Measurements from ENCODE around the gene SIRT5.
A peak's percentile ranks its signal among the peaks of the same experiment; 100 is the strongest.

The SIRT5 gene

GRCh38 chr6:13590574-13591153 is 16.3 kb downstream of the SIRT5 start:
- DNase-seq, result no peak

- no peak for DNase-seq
These were observed 17.0 kb downstream of the SIRT5 start for GRCh38 chr6:13591205-13591921.

DNA sequence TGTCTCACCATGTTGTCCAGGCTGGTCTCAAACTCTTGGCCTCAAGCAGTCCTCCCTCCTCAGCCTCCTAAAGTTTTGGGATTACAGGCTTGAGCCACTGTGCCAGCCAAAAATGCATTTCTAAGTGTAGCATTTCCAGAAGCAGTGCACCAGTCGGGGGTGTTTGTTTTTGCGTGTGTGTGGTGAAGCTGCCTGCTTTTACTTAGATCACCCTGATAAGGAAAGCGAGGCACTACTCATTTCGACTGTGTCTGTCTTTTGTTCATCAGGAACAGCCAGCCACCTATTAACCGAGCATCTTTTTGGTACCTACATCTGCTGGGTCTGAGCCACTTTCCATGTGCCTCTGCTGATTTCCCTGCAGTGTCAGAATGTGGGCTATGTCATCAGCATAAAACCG is 18.7 kb downstream of the SIRT5 start:
- no peak for DNase-seq

DNA sequence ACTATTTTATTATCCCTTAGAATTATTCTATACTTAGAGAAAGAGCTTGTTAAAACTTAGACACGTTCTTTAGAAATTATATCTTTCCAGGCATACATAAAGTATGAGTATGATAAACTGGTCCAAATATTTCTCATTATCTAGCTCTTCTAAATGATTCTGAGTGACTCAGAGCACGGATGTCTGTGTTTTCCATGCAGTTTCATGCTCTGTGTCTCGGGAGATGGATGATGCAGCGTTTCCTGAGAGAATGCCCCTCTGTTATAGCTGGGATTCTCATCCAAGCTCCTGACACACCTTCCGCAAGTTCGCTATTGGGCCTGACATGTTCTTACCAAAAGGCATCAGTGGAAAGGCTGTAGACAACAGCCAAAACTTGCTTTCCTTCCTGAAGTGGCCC is 19.3 kb downstream of the SIRT5 start:
- no peak for DNase-seq

GRCh38 chr6:13597073-13597472 is 22.7 kb downstream of the SIRT5 start:
- no peak for DNase-seq

DNA sequence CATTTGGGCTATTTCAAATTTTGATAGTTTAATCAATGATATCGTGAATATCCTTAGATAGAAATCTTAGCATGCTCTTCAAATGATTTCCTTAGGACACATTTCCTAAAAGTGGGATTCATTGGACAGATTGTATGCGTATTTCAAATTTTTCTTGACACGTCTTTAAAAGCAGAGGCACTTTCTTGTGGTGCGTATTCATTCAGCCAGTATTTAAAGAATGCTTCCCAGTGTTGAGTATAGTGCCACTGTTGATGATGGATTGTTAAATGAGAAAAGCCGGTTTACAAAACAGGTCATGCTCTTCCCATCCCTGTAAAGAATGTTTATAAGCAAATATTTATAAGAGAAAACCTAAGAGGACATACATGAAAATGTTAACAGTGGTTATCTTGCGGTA is 25.6 kb downstream of the SIRT5 start:
- DNase-seq, result no peak

DNA sequence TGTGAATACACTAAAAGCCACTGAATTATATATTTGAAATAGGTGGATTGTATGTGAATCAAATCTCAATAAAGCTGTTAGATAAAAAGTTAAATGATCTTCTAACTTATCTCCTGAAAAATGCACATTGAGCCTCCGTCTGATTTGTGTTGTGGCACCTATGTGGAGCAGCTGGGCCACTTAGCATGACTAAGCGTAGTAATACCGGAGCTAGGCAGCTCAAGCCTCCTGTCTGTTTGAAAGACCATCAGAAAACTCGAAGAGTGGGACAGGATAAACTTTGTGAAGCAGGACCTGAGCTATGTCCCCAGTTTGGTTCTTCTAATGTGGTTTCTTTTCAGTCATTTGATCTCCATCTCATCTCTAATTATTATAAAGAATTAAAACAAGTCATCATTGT is 29.7 kb downstream of the SIRT5 start:
- no peak for DNase-seq

GRCh38 chr6:13604546-13605416 is 30.4 kb downstream of the SIRT5 start:
- no peak for DNase-seq

DNA sequence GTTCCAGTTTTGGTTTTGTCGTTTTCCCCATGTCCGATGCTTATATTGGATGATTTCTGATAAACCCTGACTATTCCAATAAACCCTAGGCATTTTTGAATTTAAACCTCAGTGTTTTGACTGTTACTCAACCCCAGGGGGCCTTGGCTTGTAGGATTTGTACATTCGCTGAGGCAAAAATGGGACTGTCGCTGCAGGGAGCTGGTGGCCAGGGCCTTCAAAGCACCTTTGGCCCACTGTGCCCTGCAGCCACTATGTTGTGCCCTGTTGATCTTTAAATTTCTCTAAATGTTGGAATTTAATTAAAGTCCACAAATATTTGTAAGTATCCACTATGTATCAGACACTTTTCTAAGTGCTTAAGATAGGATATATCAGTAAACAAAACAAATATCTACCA is 31.2 kb downstream of the SIRT5 start:
- DNase-seq, result no peak

DNA sequence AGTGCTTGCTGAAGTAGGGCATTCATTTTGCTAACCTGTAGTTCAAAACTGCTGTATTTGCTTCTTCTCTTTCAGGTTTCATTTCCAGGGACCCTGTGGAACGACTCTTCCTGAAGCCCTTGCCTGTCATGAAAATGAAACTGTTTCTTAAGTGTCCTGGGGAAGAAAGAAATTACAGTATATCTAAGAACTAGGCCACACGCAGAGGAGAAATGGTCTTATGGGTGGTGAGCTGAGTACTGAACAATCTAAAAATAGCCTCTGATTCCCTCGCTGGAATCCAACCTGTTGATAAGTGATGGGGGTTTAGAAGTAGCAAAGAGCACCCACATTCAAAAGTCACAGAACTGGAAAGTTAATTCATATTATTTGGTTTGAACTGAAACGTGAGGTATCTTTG is 37.3 kb downstream of the SIRT5 start:
- DNase-seq, result no peak

DNA sequence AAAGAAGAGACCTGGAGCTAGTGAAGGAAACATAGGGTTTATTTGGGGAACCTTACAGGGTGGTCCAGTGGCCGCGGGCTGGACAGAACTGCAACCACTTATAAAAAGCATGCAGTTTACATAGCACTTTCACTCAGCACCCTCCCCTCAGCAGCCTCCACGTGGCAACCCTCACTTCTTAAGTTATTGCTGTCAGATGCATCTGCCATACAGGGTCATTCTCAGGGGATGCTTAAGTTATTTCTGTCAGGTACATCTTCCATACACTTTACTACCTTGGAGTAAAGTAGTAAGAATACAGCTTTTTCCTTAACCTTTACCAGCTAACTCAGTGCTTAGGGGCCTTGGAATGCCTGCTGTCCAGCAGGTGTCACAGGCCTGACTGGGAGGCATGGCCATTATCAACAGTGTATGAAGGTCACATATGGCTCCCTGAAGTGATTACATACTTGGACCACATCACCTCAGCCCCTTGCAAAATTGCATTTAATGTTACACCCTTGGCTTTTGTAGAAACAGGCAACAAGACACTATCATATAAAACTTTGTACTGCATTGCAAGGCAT is 38.7 kb downstream of the SIRT5 start:
- no peak for DNase-seq

DNA sequence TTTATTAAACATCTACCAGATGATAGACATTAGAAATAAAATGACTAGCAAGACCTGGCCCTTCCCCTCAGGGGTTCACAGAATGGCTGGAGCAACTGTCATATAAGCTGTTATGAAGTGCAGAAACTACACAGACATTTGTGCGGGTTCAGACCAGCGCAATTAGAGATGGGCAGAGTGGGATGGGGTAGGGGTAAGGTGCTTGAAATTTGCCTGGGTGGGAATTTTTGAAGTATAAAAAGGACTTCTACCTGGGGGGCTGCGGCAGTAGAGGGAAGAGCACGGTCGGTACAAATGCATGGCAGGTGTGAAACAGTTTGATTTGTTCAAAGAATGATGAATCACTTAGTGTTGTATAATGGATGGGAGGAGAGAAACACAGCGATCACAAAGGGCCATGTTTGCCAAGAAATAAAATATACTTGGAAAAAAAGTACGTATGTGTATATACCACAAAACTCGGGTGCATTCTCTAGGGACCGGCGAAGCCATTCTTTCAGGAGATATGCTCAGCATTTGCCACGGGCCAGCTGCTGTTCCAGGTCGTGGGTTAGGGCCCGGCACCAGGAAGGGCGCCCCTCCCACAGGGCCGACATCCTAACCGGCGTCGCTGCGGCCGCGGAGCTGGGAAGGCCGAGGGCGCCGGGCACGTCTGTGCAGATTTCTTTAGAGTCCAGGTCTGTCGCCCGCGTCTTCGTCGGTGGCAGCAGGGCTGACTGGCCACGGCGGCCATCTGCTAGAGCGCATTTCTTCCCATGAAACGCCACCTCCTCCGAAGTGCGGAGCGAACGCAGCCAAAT is 39.9 kb downstream of the SIRT5 start:
- DNase-seq, result no peak

DNA sequence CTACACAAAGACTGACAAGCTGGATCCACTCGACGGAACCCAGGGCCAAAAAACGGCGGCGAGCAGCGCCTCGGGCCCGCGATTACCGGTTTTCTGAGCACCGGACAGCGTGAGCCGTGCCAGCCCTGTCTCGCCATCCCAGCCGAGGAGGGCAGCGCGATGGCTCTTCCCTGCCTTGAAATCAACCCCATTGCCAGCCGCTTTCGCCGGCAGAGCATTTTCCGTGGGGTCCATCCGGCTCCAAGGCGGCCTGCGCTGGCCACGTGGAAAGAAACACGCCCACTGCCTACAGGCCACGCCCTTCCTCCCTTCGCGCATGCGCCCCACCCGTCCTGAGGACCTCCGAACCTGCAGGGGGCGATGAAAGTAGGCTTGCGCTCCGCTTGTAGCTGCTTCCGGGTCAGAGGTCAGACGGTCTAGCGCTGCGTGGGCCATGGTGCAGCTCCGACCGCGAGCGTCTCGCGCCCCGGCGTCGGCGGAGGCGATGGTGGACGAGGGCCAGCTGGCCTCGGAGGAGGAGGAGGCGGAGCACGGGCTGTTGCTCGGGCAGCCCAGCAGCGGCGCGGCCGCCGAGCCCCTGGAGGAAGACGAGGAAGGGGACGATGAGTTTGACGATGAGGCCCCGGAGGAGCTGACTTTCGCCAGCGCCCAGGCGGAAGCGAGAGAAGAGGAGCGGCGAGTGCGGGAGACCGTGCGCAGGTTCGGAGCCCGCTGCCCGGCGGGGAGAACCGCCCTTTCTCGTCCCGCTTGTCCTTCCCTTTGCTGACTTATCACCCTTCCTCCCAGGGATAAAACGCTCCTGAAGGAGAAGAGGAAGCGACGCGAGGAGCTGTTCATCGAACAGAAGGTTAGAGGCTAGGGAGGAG is 40.8 kb downstream of the SIRT5 start, which contains the start of gene NOL7:
NOL7 (plus strand) TSS at position 410 of the 866 bp plus-strand sequence; CDS start at position 434, 24 bp downstream.
- DNase-seq, result peak; percentile 98

- DNase-seq, result peak; percentile 51
These were observed 41.4 kb downstream of the SIRT5 start for GRCh38 chr6:13615792-13616120.

DNA sequence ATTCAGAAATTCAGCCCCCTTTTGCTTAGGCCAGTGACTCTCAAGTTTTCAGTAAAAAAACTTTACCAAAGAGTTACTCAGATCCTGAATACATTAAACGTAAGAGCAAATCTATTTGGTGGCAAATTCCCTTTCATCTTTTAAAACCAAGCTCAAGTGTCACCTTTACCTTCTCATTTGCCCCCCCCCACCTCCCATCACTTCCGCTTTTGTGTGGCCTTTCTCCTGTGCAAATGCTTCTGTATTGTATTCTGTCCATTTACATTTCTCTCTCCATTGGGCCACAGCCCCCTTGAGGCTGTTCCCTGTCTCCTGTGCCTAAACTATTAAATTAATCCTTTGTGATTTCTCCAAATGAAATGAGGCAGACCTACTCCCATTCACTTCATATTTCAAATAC is 42.7 kb downstream of the SIRT5 start:
- DNase-seq, result no peak

GRCh38 chr6:13624871-13625288 is 50.5 kb downstream of the SIRT5 start:
- peak; percentile 56 for DNase-seq

- DNase-seq, result no peak
These were observed 55.2 kb downstream of the SIRT5 start for GRCh38 chr6:13629459-13630116.

GRCh38 chr6:13630499-13630898 is 56.1 kb downstream of the SIRT5 start:
- DNase-seq, result no peak

DNA sequence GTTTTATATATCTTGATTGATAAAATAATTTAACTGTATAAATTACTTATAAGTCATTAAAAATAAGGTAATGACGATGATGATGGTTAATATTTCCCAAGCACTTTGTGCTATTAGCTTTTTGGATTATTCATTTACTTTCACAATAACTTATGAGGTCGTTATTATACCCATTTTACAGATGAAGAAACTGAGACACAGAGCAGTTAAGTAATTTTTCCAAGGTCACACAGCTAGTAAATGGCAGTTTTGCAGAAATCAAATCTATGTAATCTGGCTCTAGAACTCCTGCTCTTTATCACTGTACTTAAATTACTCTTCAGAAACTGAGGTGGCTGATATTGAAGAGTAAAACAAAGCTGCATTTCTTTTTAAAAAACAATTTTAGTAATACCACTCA is 58.9 kb downstream of the SIRT5 start:
- no peak for DNase-seq

- peak; percentile 14 for DNase-seq
These were observed 61.7 kb downstream of the SIRT5 start for GRCh38 chr6:13635948-13636658.
